GM19240 (cell line): ENCODE results near the gene PCYT2.

Experiments
- DNase-seq: peaks from one replicate; pipeline ENCODE4 v3.0.0; 2011; ENCODE audit warnings: low spot score; ENCODE audit not compliant: insufficient read length

Gene PCYT2

DNA sequence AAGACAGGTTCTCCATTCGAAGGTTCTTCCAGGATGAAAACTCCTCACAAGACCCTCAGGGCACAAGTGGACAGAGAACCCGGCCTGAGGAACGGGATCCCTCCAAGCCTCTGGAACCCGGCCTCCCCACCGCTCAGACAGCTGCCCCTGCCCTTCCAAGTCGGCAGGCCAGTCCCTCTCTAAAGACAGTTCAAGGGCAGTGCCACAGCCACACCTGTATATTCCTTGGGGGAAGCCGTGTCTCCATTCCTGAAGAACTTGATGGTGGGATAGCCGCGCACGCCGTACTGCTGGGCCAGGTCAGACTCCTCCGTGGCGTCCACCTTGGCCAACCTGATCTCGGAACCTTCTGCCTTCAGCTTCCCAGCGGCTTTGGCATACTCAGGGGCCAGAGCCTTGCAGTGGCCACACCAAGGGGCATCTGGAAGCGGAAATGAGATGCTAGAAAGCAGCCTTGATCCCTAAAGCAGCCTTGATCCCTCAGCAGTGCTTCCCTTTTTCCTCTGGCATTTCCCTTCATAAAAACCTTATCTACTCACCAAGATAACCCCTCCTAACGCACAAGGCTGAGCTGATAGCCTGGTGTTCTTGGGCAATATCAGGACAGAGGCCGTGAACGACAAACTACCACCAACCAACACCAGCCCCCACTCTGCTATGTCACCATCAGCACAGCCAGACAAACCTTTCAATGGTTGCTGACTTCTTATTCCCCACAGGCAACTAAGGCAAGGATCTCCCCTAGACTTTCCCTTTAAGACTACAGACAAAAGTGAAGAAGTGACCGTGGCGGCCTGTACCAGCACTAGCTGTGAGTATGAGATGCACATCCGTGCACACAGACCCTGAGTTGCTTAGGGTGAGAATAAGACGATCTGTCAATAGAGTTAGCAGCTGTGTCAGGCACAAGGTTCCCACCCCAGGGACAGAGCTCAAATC lies 52.0 kb downstream of the PCYT2 start:
- no peak for DNase-seq

DNA sequence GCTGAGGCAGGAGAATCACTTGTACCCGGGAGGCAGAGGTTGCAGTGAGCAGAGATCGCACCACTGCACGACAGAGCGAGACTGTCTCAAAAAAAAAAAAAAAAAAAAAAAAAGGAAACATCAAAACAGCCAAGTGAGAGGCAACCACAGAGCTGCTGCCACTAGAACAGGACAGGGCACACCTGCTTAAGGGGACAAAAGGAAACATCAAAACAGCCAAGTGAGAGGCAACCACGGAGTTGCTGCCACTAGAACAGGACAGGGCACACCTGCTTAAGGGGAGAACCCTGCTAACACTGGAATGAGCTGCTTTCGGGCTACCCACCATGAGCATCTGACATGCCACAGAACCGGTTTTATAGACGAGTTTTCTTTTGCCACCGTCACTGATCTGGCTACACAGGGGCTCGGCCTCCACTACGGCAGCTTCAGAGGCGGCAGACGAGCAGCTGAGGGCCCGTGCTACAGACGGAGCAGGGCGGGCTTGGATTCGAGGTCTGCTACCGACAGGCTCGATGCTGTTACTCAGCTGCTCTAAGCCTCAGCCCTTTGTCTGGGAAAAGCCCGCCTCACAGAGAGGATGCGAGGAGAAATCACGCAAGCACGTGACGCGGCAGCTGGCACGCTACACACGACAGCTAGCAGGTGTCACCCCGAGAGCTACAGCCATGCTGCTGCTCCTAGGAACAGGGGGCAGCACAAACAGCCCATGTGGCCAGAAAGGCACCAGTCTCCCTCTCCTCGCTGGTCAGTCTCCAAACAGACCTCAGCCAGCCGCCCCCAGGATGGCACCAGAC lies 52.8 kb downstream of the PCYT2 start:
- DNase-seq, result no peak

DNA sequence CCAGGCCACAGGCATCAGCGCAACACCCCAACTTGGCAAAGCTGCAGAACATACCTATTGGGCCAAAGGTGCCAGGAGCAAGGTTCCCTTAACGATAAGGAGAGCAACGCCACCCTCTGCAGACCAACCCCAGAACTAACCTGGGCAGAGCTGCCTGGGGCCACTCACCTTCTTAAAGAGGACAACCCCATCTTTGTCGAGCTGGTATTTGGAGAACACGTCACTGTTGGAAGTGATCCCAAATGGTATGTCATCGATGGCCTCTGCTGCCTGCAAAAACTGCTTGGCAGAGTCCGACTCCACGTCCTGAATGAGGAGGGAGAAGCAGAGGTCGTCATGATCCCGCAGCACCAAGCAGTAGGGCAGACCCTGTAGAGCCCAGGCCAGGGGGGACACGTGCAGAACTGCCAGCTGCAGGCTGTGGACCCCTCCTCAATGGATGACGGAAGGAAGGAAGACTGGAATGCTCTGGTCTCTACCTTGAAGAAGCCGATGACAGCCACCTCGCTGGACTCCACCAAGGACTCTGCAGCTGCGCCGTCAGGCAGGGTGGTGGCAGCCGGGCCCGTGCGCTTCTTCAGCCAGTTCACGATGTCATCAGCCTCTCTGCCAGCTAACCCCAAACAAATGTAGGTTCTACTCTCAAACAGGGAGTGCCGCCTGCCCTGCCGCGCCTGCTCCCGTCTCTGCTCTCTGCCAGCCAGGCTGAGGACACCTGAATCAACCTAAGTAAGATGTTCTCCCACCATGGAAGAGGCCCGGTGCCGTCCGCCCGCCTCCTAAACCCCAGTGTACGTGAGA lies 56.0 kb downstream of the PCYT2 start:
- DNase-seq, result no peak

DNA sequence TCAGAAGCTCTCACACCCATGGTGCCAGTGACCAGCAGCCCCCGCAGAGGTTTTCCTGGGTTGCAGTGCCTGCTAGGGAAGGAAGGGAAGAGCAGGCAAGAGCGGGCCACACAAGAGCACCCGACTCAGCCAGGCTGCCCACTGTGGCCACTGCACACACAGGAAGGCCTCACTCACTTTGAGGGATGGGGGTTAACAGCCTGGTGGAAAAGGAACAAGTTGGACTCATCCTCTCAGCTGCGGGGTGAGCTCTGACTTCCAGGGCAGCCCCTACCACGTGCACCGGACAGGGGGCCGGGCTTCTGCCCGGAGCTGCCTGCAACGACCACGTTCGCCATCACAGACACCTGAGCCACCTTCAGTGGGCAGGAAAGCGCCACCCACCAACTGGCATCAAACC lies 59.0 kb downstream of the PCYT2 start:
- DNase-seq, result no peak

- no peak for DNase-seq
These were observed 59.8 kb downstream of the PCYT2 start for GRCh38 chr17:81851423-81851822.
